ENCODE data around the gene TPSAB1. TPM values are rescaled to one million over a fixed set of nuclear protein-coding genes. Genes with fewer than 3 reads are reported as not detected.

The TPSAB1 gene
- total RNA-seq, 1 experiment from 2014 or later, result not detected

DNA sequence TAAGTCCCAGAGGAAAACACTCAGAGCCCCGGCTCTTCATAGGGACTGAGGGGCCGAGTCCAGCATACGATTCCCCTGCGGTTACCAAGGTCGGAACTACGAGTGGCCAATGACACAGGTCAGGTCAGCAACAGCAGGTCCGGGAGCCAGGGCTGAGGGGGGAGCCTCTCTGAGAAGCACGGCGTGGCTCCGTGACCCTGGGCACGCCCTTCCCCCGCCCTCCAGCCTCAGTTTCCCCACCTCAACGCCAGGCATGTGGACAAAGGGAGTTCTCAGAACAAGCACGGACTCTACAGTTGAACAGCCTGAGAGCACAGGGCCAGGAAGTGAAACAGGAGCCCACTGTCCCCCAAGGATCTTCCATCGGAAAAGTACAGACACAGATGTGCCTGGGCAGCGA lies 41.0 kb downstream of the TPSAB1 start:
- DNase-seq (ENCODE audit: extremely low read depth, low read depth), result no peak

DNA sequence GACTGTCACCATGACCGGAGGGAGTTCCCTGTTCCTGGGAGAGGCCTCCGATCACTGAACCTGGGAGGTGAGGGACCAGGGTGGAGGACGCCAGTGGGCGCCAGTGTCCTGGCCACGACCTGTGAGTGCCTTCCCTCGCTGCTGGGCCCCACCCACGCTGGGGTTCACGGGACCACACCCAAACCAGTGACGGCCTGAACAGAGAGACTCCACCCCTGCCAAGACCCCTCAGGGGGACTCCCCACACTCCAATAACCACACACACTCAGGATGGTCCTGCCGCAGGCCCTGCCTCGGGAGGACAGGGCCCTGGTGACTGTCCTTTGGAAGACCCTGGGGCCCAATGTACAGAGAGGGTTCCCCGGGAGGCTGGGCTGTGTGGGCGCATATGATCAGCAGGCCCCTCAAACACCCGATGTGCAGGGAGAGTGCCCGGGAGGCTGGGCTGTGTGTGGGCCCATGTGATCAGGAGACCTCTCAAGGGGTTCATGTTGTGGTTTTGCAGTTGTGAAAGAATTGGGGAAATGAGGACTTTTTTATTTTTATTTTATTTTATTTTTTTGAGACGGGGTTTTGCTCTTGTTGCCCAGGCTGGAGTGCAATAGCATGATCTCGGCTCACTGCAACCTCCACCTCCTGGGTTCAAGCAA lies 41.9 kb downstream of the TPSAB1 start:
- DNase-seq (ENCODE audit: extremely low read depth, low read depth), result no peak

DNA sequence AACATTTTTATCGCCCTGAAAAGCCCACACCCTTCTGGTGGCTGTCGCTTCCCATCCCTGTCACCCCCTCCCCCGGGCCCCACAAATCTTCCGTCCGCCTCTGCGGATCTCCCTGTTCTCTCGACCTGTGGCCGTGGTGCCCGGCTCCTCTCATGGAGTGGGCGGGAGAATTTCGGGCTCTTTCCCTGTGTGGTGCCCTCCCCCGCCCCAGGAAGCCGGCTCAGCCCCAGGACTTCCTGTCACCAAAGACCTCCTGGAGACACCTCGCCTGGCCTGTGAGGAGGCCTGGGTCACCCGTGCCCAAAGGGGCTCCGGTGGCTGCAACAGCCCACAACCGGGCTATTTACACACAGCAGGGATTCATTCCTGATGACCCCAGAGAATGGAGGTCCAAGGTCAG lies 42.8 kb downstream of the TPSAB1 start:
- no peak for DNase-seq (ENCODE audit: extremely low read depth, low read depth)

DNA sequence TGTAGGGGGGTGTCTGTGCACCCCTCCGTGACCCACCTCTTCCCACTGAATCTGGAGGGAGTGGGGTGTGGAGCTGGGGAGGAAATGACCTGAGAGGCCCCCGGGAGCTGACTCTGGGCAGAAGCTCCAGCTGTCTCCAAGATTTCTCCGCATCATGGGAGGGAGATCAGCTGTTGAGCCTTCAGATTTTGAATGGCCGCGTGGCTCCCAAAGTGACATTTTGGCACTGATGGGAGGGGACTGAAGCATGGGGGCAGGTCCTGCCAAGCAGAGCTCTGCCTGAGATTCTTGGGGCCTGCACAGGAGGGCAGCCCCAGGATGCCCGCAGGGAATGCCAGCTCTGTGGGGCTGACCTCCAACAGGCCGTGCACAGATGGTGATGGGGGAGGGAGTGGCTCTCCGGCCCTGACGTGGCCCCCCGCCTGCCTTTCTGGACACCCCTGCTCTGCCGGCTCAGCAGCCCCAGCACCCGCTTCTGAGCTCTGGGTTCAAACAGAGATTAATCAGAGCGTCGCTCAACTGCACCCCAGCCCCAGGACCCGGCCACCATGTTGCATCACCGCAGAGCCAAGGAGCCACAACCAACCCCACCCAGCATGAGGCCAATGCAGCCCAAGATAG lies 43.6 kb downstream of the TPSAB1 start:
- no peak for DNase-seq (ENCODE audit: extremely low read depth, low read depth)

DNA sequence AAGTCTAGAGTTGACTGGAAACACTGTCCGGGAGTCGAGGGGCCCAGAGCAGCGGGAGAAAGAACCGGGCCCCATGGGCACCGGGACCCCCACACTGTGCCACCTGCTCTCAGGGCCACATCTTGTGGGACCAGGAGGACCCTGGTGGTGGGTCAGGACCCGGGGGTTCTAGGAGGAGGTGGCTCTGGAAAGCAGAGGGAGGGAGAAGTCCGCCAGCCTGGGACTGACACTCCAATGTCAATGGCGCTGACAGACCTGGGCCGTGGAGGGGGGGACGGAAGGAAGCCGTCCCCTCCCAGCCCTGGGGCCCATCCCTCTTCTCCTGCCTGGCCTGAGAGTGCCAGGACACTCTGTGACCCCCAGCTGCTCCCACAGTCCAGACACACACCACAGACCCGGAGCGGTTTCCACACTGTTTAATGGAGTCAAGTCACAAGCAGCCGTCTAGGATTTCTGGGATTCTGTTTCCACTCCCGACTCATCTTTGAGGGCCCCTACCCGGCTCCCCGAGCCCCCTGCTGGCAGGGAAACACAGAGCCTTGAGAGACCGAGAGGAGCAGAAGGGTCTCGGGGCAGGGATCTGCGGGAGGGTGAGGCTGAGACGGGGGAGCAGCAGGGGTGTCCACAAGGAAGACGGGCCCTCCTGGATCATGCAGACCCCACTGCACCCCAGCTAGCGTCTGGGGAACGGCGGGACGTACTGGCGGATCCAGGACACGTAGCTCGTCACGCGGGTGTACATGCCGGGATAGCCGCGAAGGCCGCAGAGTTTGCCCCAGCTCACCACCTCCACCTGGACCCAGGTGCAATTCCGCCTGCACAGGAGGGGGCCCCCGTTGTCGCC lies 45.4 kb downstream of the TPSAB1 start:
- no peak for DNase-seq (ENCODE audit: extremely low read depth, low read depth)

DNA sequence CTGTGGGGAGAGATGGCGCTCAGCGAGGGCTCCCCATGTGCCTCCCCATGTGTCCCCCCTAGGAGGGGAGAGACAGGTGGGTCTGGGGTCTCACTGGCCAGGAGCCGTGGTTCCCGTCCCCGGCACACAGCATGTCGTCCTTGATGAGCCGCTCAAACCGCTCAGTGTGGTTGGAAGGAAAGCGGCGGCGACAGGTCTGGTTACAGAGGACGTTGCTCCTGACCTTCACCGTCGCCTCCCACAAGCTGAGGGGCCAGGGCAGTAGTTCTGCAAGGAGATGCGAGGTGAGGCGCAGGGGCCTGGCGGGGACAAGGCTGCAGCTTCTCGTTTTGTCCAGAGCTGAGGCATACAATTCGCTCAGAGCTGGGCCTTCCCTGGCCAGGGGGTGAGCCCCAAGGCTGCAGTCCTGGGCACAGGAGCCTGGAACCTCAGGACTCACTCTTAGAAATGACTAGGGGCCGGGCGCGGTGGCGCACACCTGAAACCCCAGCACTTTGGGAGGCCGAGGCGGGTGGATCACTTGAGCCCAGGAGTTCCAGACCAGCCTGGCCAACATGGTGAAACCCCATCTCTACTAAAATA lies 46.1 kb downstream of the TPSAB1 start:
- DNase-seq (ENCODE audit: extremely low read depth, low read depth), result no peak

DNA sequence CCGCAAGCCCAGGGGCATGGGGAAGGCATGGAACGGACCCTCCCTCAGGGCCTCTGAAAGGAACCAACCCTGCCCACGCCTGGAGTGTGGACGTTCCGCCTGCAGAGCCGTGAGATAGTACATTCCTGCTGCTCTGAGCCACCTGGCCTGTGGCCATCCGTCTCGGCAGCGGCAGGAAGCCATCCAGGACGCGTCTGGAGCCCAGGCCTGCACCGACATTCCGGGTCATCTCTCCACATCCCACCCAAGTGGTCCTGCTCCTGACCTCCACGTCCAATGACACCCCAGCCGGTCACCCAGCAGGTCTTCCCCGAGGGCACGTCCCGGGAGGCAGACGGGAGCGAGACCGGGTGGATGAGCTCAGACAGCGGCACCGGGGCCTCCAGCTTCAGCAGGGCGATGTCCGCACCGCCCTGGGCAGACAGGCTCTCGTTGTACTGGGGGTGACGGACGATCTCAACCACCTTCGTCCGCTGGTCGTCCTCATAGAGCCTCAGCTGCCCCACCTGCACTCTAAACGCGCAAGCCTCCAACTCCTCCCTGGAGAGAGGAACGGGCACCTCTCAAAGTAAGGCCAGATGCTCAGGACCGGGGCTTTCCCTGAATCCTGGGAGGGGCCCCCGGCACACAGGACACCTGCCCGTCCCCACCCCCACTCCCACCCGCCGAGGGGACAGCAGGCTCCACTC lies 47.6 kb downstream of the TPSAB1 start:
- DNase-seq (ENCODE audit: extremely low read depth, low read depth), result no peak

DNA sequence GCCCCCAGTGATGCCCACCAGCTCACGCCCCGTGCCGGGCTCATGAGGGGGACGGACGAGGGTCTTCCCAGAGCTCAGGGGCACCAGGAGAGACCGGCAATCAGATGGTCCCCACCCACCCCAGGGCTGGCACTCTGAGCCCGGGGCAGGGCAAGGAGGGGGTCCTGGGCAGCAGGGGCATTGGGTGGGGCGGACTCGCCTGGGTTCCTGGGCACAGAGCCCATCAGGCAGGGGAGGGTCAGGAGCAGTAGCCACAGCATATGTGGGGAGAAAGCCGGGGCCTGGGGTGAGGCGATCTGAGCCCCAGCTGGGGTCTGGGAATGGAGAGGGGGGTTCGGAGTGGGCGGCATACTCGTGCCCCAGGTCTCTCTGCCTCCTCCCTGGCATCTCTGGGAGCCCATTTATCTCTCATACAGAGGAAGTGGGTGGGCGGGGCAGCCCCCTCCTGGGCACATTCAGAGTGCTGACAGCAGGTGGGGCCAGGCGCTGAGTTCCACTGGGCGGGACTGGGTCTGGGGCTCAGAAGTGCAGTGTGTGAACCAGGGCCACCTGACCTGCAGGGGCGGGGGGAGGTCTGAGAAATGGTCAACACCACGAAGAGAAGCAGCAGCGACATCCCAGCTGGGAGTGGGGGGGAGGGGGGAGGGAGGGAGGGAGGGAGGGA lies 48.4 kb downstream of the TPSAB1 start:
- DNase-seq (ENCODE audit: extremely low read depth, low read depth), result no peak

DNA sequence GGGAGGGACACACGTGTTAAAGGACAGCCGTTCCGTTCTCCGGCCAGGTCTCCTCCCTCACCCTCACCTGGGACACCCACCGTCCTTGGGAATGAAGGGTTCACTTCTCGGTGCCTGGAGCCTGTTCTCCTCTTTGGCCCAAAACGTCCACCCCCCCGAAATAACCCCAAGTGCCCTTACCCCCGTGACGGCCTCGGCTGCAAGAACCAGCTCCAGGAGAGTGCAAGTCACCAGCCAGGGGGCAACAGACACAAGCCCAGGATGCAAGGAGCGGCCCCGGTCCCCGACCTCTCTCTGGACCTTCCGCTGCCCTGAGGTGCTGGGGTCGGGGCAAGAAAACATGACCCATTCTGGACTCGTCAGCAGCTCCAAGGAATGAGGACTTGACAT lies 49.0 kb downstream of the TPSAB1 start:
- DNase-seq (ENCODE audit: extremely low read depth, low read depth), result no peak

DNA sequence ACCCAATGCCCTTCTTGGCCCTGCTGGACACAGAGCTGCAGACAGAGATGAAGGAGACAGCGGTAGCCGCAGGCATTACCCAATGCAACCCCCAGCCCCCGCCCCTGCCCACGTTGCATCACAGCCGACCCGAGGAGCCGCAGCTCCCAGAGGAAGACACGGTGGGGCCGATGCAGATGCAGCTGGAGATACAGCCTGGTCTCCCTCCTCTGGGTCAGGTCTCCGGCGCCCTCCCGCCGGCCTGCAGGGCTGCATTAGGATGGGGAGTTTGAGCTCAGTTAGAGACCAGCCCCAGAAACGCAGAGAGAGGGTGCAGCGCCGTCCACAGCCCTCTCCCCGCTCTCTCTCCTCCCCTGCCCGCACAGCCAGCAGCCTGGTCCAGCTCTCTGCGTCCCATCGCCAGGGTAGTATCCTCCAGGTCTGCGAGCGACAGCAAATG lies 49.6 kb downstream of the TPSAB1 start:
- no peak for DNase-seq (ENCODE audit: extremely low read depth, low read depth)

DNA sequence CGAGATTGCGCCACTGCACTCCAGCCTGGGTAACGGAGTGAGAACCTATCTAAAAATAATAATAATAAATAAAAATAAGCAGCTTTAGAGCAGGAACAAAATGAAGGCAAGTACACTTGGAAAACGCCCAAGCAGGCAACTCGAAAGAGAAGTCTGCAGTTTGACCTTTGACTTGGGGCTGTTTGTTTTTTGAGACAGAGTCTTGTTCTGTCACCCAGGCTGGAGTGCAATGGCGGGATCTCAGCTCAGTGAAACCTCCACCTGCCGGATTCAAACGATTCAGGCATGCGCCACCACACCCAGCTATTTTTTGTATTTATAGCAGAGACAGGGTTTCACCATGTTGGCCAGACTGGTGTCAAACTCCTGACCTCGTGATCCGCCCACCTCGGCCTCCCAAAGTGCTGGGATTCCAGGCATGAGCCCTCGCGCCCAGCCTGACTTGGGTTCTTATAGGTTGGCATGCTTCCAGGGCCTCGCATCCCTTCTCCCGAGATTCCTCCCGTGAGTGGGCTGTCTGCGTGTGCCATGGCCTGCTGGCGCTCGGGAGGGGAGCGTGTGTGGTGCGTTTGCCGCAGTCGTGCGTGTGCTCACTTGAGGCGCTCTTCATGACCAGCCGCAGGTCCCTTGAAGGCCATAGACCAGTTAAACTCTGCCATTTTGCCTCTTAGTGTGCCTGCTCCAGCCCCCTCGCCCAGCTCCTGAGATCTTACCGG lies 50.5 kb downstream of the TPSAB1 start:
- DNase-seq (ENCODE audit: extremely low read depth, low read depth), result no peak

DNA sequence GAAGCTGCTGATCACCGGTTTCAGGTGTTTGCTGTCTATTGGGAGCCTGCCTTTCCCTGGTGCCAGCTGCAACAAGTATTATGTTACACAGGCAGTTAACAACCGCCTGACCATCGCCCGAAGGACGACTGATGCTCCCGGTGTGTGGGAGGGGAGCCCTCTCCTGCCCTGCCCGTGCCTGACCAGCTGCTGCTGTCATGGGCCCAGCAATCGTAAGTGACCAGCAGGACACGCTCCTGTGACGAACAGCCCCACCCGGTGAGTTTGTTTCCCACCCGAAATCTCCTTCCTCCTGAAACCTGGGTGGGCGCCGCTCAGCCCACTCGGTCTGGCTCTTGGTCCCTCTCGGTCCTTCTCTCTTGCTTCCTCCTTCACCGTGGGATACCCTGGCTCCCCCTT lies 51.1 kb downstream of the TPSAB1 start:
- DNase-seq (ENCODE audit: extremely low read depth, low read depth), result no peak

Other genes with a start within 250 kb of the TPSAB1 start
- 0.40 TPM in 1 of 2 replicates, not detected in the other for gene SSTR5, start 168.0 kb upstream of the TPSAB1 start, total RNA-seq (2014; rRNA removed; shearing (Covaris generic))
- not detected in 2 replicates for gene C1QTNF8, start 144.5 kb upstream of the TPSAB1 start, total RNA-seq (2014; rRNA removed; shearing (Covaris generic))
- gene CACNA1H, start 87.6 kb upstream of the TPSAB1 start, total RNA-seq (2014; rRNA removed; shearing (Covaris generic)), result 3.9 and 4.2 TPM in 2 replicates
- not detected in 2 replicates for gene TPSG1, start 15.4 kb upstream of the TPSAB1 start, total RNA-seq (2014; rRNA removed; shearing (Covaris generic))
- not detected in 2 replicates for gene TPSB2, start 10.5 kb upstream of the TPSAB1 start, total RNA-seq (2014; rRNA removed; shearing (Covaris generic))
- gene TPSD1, start 15.4 kb downstream of the TPSAB1 start, total RNA-seq (2014; rRNA removed; shearing (Covaris generic)), result not detected in 2 replicates
- 90.5 and 120 TPM in 2 replicates for gene UBE2I, start 68.9 kb downstream of the TPSAB1 start, total RNA-seq (2014; rRNA removed; shearing (Covaris generic))
- gene BAIAP3, start 92.9 kb downstream of the TPSAB1 start, total RNA-seq (2014; rRNA removed; shearing (Covaris generic)), result 0.29 and 0.89 TPM in 2 replicates
- 45.4 and 50.2 TPM in 2 replicates for gene TSR3, start 111.2 kb downstream of the TPSAB1 start, total RNA-seq (2014; rRNA removed; shearing (Covaris generic))
- 32.2 and 33.0 TPM in 2 replicates for gene GNPTG, start 111.2 kb downstream of the TPSAB1 start, total RNA-seq (2014; rRNA removed; shearing (Covaris generic))
- 29.2 and 31.0 TPM in 2 replicates for gene UNKL, start 174.0 kb downstream of the TPSAB1 start, total RNA-seq (2014; rRNA removed; shearing (Covaris generic))
- 29.7 and 31.1 TPM in 2 replicates for gene UQCC4, start 180.0 kb downstream of the TPSAB1 start, total RNA-seq (2014; rRNA removed; shearing (Covaris generic))
- not detected in 2 replicates for gene PERCC1, start 190.4 kb downstream of the TPSAB1 start, total RNA-seq (2014; rRNA removed; shearing (Covaris generic))
- gene CCDC154, start 203.9 kb downstream of the TPSAB1 start, total RNA-seq (2014; rRNA removed; shearing (Covaris generic)), result 0.42 and 0.61 TPM in 2 replicates
- gene CLCN7, start 234.3 kb downstream of the TPSAB1 start, total RNA-seq (2014; rRNA removed; shearing (Covaris generic)), result 62.0 and 67.0 TPM in 2 replicates
- 0.15 TPM in 1 of 2 replicates, not detected in the other for gene PTX4, start 248.2 kb downstream of the TPSAB1 start, total RNA-seq (2014; rRNA removed; shearing (Covaris generic))

Measured in NCI-H460 (cell line).